ENCODE results near the gene NUDC. TPM values are rescaled to one million over a fixed set of nuclear protein-coding genes. Genes with fewer than 3 reads are reported as not detected.
A peak's percentile ranks its signal among the peaks of the same experiment; 100 is the strongest.

NUDC gene
- total and polyA plus RNA-seq, 2 of the 13 experiments (the other 11 are each of a cell fraction or from before 2014, with no cell fraction given) = 34.7 to 104 TPM

DNA sequence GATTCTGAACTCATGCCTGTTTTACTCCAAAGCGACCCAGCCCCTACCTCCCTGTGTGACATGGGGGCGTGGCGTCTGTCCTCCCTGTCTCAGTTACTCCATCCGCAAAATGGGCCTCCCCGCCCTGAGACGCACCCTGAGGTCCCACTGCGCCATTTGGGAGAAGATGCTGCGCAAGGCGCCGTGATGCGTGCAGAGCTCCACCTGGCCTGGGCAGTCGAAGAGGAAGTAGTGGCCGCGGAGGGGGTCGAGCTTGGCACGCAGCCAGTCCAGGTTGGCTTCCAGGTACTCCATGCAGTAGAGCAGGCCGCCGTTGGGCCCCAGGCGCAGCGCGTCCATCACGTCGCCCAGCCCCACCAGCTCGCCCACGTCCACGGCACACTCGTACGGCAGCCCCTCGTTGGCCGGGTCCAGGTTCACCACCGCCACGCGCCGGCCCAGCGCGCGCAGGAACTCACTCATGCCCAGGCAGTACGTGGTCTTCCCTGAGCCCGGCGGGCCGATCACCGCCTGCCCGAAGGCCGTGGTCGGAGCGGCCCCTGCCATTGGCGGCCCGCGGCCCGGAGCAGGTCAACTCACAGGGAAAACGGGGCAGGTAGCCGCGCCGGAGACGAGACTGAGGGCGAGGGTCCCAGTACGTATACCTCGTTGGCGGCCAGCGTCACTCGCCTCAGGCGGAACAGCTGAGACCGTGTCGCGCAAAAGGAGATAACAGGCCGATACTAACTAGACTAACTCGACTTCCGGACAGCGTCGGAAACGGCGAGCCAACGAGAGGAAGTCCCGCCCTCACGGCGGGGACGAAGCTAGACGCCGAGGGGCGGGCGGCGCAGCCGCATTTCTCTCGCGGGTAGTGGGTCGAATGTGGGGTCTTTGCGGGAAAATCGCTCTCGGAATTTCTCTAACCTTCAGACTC lies 31.7 kb upstream of the NUDC start, which contains the start of gene GPN2 (continued):
- TF ChIP-seq, protein P1, sequence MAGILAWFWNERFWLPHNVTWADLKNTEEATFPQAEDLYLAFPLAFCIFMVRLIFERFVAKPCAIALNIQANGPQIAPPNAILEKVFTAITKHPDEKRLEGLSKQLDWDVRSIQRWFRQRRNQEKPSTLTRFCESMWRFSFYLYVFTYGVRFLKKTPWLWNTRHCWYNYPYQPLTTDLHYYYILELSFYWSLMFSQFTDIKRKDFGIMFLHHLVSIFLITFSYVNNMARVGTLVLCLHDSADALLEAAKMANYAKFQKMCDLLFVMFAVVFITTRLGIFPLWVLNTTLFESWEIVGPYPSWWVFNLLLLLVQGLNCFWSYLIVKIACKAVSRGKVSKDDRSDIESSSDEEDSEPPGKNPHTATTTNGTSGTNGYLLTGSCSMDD (CRISPR knock-in tag; IDR thresholded peaks at IDR 0.05) = 0 out of 2 replicates have a peak, but pooled peaks have one; percentile 45
- TF ChIP-seq ZFP36L2 (CRISPR knock-in tag; IDR thresholded peaks at IDR 0.05) (0 out of 2 replicates have a peak, but pooled peaks have one; percentile 80), ZNF296 (CRISPR knock-in tag; conservative IDR thresholded peaks at IDR 0.05) (no peak; the same call in 1 of the 2 replicates), SIN3A (IDR thresholded peaks at IDR 0.05; ENCODE audit: borderline replicate concordance, low read depth, low read length) (peak; percentile 92; the same call in 1 of the 2 replicates), SP2 (CRISPR knock-in tag; IDR thresholded peaks at IDR 0.05) (peak; percentile 90), ZNF816 (CRISPR knock-in tag; IDR thresholded peaks at IDR 0.05; ENCODE audit: borderline replicate concordance) (peak; percentile 73; the same call in 1 of the 2 replicates), ZBTB42 (CRISPR knock-in tag; IDR thresholded peaks at IDR 0.05) (peak; percentile 64; the same call in 1 of the 2 replicates), GATA4 (IDR thresholded peaks at IDR 0.05; ENCODE audit: borderline replicate concordance, low read depth) (peak; percentile 45; the same call in 1 of the 2 replicates), MBNL3 (CRISPR knock-in tag; conservative IDR thresholded peaks at IDR 0.05) (no peak), ETV6 (CRISPR knock-in tag; conservative IDR thresholded peaks at IDR 0.05) (peak; percentile 36; the same call in 1 of the 2 replicates), ZNF263 (CRISPR knock-in tag; IDR thresholded peaks at IDR 0.05) (0 out of 2 replicates have a peak, but pooled peaks have one; percentile 15), ZNF749 (CRISPR knock-in tag; IDR thresholded peaks at IDR 0.05; ENCODE audit: borderline replicate concordance) (peak; percentile 90; the same call in 1 of the 2 replicates), CBX5 (CRISPR knock-in tag; IDR thresholded peaks at IDR 0.05; ENCODE audit: borderline replicate concordance) (no peak; the same call in 1 of the 2 replicates)
- TF ChIP-seq, protein P2, sequence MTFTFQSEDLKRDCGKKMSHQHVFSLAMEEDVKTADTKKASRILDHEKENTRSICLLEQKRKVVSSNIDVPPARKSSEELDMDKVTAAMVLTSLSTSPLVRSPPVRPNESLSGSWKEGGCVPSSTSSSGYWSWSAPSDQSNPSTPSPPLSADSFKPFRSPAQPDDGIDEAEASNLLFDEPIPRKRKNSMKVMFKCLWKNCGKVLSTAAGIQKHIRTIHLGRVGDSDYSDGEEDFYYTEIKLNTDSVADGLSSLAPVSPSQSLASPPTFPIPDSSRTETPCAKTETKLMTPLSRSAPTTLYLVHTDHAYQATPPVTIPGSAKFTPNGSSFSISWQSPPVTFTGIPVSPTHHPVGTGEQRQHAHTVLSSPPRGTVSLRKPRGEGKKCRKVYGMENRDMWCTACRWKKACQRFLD (CRISPR knock-in tag; IDR thresholded peaks at IDR 0.05; ENCODE audit: borderline replicate concordance) = peak; percentile 79; the same call in 1 of the 2 replicates
- TF ChIP-seq, protein P3, sequence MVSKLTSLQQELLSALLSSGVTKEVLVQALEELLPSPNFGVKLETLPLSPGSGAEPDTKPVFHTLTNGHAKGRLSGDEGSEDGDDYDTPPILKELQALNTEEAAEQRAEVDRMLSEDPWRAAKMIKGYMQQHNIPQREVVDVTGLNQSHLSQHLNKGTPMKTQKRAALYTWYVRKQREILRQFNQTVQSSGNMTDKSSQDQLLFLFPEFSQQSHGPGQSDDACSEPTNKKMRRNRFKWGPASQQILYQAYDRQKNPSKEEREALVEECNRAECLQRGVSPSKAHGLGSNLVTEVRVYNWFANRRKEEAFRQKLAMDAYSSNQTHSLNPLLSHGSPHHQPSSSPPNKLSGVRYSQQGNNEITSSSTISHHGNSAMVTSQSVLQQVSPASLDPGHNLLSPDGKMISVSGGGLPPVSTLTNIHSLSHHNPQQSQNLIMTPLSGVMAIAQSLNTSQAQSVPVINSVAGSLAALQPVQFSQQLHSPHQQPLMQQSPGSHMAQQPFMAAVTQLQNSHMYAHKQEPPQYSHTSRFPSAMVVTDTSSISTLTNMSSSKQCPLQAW (CRISPR knock-in tag; IDR thresholded peaks at IDR 0.05) = peak; percentile 58; the same call in 1 of the 2 replicates
- TF ChIP-seq, protein P4, sequence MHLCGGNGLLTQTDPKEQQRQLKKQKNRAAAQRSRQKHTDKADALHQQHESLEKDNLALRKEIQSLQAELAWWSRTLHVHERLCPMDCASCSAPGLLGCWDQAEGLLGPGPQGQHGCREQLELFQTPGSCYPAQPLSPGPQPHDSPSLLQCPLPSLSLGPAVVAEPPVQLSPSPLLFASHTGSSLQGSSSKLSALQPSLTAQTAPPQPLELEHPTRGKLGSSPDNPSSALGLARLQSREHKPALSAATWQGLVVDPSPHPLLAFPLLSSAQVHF (CRISPR knock-in tag; IDR thresholded peaks at IDR 0.05) = peak; percentile 87
- TF ChIP-seq, protein P5, sequence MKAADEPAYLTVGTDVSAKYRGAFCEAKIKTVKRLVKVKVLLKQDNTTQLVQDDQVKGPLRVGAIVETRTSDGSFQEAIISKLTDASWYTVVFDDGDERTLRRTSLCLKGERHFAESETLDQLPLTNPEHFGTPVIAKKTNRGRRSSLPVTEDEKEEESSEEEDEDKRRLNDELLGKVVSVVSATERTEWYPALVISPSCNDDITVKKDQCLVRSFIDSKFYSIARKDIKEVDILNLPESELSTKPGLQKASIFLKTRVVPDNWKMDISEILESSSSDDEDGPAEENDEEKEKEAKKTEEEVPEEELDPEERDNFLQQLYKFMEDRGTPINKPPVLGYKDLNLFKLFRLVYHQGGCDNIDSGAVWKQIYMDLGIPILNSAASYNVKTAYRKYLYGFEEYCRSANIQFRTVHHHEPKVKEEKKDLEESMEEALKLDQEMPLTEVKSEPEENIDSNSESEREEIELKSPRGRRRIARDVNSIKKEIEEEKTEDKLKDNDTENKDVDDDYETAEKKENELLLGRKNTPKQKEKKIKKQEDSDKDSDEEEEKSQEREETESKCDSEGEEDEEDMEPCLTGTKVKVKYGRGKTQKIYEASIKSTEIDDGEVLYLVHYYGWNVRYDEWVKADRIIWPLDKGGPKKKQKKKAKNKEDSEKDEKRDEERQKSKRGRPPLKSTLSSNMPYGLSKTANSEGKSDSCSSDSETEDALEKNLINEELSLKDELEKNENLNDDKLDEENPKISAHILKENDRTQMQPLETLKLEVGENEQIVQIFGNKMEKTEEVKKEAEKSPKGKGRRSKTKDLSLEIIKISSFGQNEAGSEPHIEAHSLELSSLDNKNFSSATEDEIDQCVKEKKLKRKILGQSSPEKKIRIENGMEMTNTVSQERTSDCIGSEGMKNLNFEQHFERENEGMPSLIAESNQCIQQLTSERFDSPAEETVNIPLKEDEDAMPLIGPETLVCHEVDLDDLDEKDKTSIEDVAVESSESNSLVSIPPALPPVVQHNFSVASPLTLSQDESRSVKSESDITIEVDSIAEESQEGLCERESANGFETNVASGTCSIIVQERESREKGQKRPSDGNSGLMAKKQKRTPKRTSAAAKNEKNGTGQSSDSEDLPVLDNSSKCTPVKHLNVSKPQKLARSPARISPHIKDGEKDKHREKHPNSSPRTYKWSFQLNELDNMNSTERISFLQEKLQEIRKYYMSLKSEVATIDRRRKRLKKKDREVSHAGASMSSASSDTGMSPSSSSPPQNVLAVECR (CRISPR knock-in tag; IDR thresholded peaks at IDR 0.05; ENCODE audit: borderline replicate concordance) = peak; percentile 98
- TF ChIP-seq, protein P6, sequence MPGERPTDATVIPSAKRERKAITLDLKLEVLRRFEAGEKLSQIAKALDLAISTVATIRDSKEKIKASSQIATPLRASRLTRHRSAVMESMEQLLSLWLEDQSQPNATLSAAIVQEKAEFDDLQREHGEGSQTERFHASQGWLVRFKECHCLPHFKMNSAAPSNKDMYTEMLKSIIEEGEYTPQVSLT (CRISPR knock-in tag; IDR thresholded peaks at IDR 0.05; ENCODE audit: borderline replicate concordance, low read depth) = no peak

Data from HepG2 (cell line).